ENCODE measurements around the gene PCED1B.

DNA sequence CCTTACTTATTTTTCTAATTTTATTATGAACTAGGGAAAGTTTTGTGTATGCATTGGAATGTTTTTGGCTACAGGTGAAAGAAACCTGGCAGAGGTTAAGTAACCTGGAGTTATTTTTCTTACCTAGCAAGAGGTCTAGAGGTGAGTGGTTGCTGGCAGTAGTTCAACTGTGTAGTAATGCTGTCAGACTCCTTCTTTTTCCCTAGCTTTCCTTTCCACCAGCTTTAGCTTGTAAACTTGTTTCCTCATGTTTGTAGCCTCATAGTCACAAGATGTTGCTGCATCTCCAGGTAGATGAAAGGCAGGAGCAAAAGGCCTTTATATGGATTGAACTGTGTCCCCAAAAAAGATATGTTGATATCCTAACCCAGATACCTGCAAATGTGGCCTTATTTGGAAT lies 105.4 kb downstream of the PCED1B start:
- TF ChIP-seq, protein P1, sequence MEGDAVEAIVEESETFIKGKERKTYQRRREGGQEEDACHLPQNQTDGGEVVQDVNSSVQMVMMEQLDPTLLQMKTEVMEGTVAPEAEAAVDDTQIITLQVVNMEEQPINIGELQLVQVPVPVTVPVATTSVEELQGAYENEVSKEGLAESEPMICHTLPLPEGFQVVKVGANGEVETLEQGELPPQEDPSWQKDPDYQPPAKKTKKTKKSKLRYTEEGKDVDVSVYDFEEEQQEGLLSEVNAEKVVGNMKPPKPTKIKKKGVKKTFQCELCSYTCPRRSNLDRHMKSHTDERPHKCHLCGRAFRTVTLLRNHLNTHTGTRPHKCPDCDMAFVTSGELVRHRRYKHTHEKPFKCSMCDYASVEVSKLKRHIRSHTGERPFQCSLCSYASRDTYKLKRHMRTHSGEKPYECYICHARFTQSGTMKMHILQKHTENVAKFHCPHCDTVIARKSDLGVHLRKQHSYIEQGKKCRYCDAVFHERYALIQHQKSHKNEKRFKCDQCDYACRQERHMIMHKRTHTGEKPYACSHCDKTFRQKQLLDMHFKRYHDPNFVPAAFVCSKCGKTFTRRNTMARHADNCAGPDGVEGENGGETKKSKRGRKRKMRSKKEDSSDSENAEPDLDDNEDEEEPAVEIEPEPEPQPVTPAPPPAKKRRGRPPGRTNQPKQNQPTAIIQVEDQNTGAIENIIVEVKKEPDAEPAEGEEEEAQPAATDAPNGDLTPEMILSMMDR (IDR thresholded peaks at IDR 0.05; ENCODE audit: poor library complexity): no peak
- TF ChIP-seq EZH2 (IDR thresholded peaks at IDR 0.05; ENCODE audit: borderline replicate concordance): no peak
